Activated T-cell treated with anti-CD3 and anti-CD28 coated beads, Interleukin-2, amount 50 U/mL, for 72 hours (primary cell): ENCODE data around the gene PLCL1. TPM values are rescaled to one million over a fixed set of nuclear protein-coding genes. Genes with fewer than 3 reads are reported as not detected.

ENCODE experiments used
- ATAC-seq, 2 donors: fragments of 150-1000 bp; cut with Tn5 transposase; replicated peaks in 1 of 2; 2 replicates each; pipeline ENCODE4 v1.10.0; 2021; ENCODE audit warnings: moderate library complexity in 2 of 2, mild to moderate bottlenecking in 1 of 2
- DNase-seq, 2 donors: peaks; one replicate each; pipeline ENCODE4 v3.0.0; 2021 to 2022; ENCODE audit warnings: mixed read lengths in 1 of 2
- H3K27ac Mint-ChIP-seq: one replicate; pipeline ENCODE4 v1.8.0; 2022; ENCODE audit warnings: mild to moderate bottlenecking, moderate library complexity, mixed read lengths
- H3K27me3 Mint-ChIP-seq: one replicate; pipeline ENCODE4 v1.8.0; 2022; ENCODE audit warnings: low read depth, mixed read lengths
- H3K36me3 Mint-ChIP-seq, 2 donors: one replicate each; pipeline ENCODE4 v1.8.0; 2022; ENCODE audit warnings: mixed read lengths in 2 of 2, mild to moderate bottlenecking in 1 of 2; ENCODE audit not compliant: insufficient read depth in 2 of 2
- H3K4me1 Mint-ChIP-seq: one replicate; pipeline ENCODE4 v1.8.0; 2022; ENCODE audit warnings: low read depth, mixed read lengths
- H3K4me3 Mint-ChIP-seq, 2 donors: one replicate each; pipeline ENCODE4 v1.8.0; 2022; ENCODE audit warnings: mild to moderate bottlenecking in 2 of 2, mixed read lengths in 2 of 2, moderate library complexity in 2 of 2
- H3K9me3 Mint-ChIP-seq, 2 donors: one replicate each; pipeline ENCODE4 v1.8.0; 2022; ENCODE audit warnings: mixed read lengths in 2 of 2
- total RNA-seq, 2 donors: library from RNA; stranded (reverse); gene quantifications; one replicate each; pipeline ENCODE4 v1.2.3, GENCODE V29; 2022

The PLCL1 gene
- total RNA-seq, 2 donors from 2014 or later: 2.8 to 3.6 TPM

- ATAC-seq (no peak), DNase-seq (no peak)
- peak overlapping the region; percentile 71 to 82 for H3K4me3 Mint-ChIP-seq
- H3K27ac Mint-ChIP-seq: peak overlapping the region; percentile 97
- H3K4me1 Mint-ChIP-seq: peaks cover 74% of the 10 kb centered on the region
- H3K9me3 Mint-ChIP-seq: no peaks in the 10 kb centered on the region
- H3K36me3 Mint-ChIP-seq: no peaks in the 10 kb centered on the region
- no peaks in the 10 kb centered on the region for H3K27me3 Mint-ChIP-seq
Measured at GRCh38 chr2:197848602-197849001, 44.2 kb downstream of the PLCL1 start.

GRCh38 chr2:197850882-197851450 is 46.6 kb downstream of the PLCL1 start:
- Mint-ChIP-seq H3K4me1 (peaks cover 61% of the 10 kb centered on the region), H3K27ac (no peak overlapping the region), H3K27me3 (no peaks in the 10 kb centered on the region), H3K4me3 (no peak overlapping the region), H3K9me3 (no peaks in the 10 kb centered on the region), H3K36me3 (no peaks in the 10 kb centered on the region)
- ATAC-seq (no peak), DNase-seq (no peak)

DNA sequence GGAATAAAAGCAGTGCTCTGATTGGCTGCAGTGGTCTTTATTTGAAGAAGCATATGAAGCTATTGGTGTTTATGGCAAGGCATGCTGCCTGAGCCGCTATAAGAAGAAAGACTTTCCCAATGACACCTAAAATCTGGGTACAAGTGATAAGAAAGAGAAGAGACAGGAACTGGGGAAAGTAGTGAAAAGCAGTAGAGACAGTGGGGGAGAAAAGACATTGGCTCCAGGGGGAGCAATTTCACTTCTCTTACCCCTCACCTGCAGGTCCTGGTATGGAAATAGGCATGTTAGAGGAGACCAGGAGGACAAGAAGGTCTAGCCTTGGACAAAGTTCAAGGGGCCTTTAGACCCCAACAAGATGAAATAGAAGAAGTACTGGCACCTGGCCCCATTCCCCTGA is 47.1 kb downstream of the PLCL1 start:
- H3K9me3 Mint-ChIP-seq: no peaks in the 10 kb centered on the region
- H3K27me3 Mint-ChIP-seq: no peaks in the 10 kb centered on the region
- H3K36me3 Mint-ChIP-seq: no peaks in the 10 kb centered on the region
- no peak for DNase-seq
- no peak overlapping the region for H3K27ac Mint-ChIP-seq
- ATAC-seq: peak in 1 of 2 donors; percentile 50
- peaks cover 57% of the 10 kb centered on the region for H3K4me1 Mint-ChIP-seq
- H3K4me3 Mint-ChIP-seq: no peak overlapping the region

DNA sequence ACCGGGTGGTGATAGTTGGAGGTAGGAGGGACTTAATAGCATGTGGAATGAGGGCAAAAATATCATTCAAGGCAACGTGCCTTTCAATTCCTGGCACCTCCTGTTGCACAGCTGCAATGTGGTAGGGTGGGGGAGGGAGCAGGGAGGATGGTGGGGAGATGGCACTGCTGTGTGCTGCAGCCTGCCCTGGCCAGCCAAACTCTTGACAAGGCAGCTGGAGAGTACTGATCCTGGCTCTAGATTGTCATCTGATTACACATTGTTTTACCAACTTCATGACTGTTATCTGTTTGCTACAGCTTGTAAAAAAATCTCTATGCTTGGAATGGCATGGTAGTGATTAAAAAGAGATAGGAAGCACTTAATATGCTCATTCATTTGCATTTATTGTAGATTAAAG is 47.7 kb downstream of the PLCL1 start:
- Mint-ChIP-seq H3K36me3 (no peaks in the 10 kb centered on the region), H3K27me3 (no peaks in the 10 kb centered on the region), H3K4me1 (peaks cover 50% of the 10 kb centered on the region), H3K9me3 (no peaks in the 10 kb centered on the region), H3K27ac (no peak overlapping the region), H3K4me3 (no peak overlapping the region)
- no peak for ATAC-seq
- DNase-seq: no peak

GRCh38 chr2:197853549-197853948 is 49.2 kb downstream of the PLCL1 start:
- ATAC-seq (no peak), DNase-seq (no peak)
- H3K4me1 Mint-ChIP-seq: peaks cover 36% of the 10 kb centered on the region
- no peaks in the 10 kb centered on the region for H3K9me3 Mint-ChIP-seq
- H3K36me3 Mint-ChIP-seq: peaks cover 0 to 8% of the 10 kb centered on the region in 2 donors
- no peak overlapping the region for H3K27ac Mint-ChIP-seq
- no peaks in the 10 kb centered on the region for H3K27me3 Mint-ChIP-seq
- no peak overlapping the region for H3K4me3 Mint-ChIP-seq

GRCh38 chr2:197857476-197858107 is 53.2 kb downstream of the PLCL1 start:
- H3K4me1 Mint-ChIP-seq: peaks cover 8% of the 10 kb centered on the region
- no peak for ATAC-seq
- H3K36me3 Mint-ChIP-seq: peaks cover 4 to 14% of the 10 kb centered on the region in 2 donors
- no peaks in the 10 kb centered on the region for H3K9me3 Mint-ChIP-seq
- no peak for DNase-seq
- H3K27ac Mint-ChIP-seq: no peak overlapping the region
- no peak overlapping the region for H3K4me3 Mint-ChIP-seq
- no peaks in the 10 kb centered on the region for H3K27me3 Mint-ChIP-seq

GRCh38 chr2:197858607-197859140 is 54.3 kb downstream of the PLCL1 start:
- Mint-ChIP-seq H3K27me3 (no peaks in the 10 kb centered on the region), H3K36me3 (peaks cover 4 to 14% of the 10 kb centered on the region in 2 donors), H3K4me1 (peaks cover 15% of the 10 kb centered on the region), H3K4me3 (no peak overlapping the region), H3K27ac (no peak overlapping the region), H3K9me3 (no peaks in the 10 kb centered on the region)
- ATAC-seq (no peak), DNase-seq (no peak)

GRCh38 chr2:197862246-197862955 is 58.0 kb downstream of the PLCL1 start:
- Mint-ChIP-seq H3K9me3 (no peaks in the 10 kb centered on the region), H3K27ac (no peak overlapping the region), H3K4me3 (no peak overlapping the region), H3K36me3 (peaks cover 4 to 13% of the 10 kb centered on the region in 2 donors), H3K27me3 (no peaks in the 10 kb centered on the region), H3K4me1 (peaks cover 25% of the 10 kb centered on the region)
- ATAC-seq: no peak
- no peak for DNase-seq

DNA sequence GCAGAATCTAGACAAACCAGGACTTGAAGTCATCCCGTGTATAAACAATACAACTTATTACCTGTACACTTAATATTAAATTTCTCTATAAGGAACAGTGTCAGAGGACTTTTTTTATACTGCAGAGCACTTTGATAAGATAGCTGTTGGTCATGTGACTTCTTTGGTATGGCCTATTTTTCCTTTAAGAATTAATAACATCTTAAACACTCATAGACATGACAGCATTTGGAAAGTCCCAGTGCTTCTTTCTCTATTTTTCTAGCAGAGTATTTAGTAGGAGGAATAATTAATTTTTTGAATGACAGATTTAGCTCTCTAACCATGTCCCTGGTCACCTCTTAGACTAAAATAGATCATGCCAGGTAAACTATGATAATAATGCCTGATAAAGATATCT is 59.4 kb downstream of the PLCL1 start:
- ATAC-seq: no peak

GRCh38 chr2:197866455-197866854 is 62.1 kb downstream of the PLCL1 start:
- ATAC-seq (no peak), DNase-seq (no peak)
- Mint-ChIP-seq H3K4me3 (no peak overlapping the region), H3K27me3 (no peaks in the 10 kb centered on the region), H3K27ac (no peak overlapping the region), H3K9me3 (no peaks in the 10 kb centered on the region), H3K36me3 (no peaks in the 10 kb centered on the region), H3K4me1 (peaks cover 62% of the 10 kb centered on the region)

More for the DNA sequence above, 59.4 kb downstream of the PLCL1 start:
- Mint-ChIP-seq H3K27ac (no peak overlapping the region), H3K4me3 (no peak overlapping the region), H3K4me1 (peaks cover 38% of the 10 kb centered on the region), H3K9me3 (no peaks in the 10 kb centered on the region), H3K27me3 (no peaks in the 10 kb centered on the region), H3K36me3 (peaks cover 3 to 5% of the 10 kb centered on the region in 2 donors)
- no peak for DNase-seq

DNA sequence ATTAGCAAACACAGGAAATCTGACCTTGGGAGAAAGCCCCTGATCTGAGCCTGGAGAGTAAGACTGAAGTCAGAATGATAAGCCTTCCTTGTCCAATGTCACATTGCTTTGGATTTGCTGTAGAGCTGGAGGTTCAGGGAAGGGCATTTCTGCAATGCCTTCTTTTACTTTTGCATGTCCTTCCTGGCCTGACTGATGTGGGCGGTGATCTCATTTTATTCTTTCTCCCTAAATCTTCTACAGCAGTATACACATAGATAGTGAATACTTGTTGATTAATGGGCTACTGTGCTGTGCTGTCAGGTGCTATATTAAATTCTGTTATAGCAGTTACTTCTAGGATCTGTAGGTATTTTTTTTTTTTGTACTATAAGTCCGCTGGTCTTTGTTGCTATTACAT is 62.6 kb downstream of the PLCL1 start:
- H3K9me3 Mint-ChIP-seq: no peaks in the 10 kb centered on the region
- H3K27ac Mint-ChIP-seq: no peak overlapping the region
- no peaks in the 10 kb centered on the region for H3K27me3 Mint-ChIP-seq
- no peak overlapping the region for H3K4me3 Mint-ChIP-seq
- ATAC-seq: no peak
- H3K36me3 Mint-ChIP-seq: no peaks in the 10 kb centered on the region
- H3K4me1 Mint-ChIP-seq: peaks cover 66% of the 10 kb centered on the region
- DNase-seq: no peak

DNA sequence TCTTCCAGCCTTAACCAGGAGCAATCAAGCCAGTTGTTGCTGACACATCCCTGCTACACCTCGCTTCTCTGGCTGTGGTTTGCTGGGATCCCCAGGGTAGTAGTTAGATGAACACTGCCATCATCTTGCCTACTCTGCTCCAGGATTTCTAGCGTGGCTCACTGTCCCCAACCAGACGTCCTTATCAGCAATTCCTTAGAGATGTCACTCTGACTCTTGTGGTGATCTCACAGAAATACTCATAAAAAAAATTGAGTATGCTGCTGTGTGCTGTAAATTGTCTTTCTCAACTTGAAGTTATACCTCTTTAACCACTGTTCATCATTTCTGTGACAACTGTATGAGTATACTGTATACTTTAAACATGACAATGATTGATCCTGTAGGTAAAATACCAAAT is 63.2 kb downstream of the PLCL1 start:
- peaks cover 66% of the 10 kb centered on the region for H3K4me1 Mint-ChIP-seq
- ATAC-seq: peak; percentile 39 to 70
- H3K4me3 Mint-ChIP-seq: no peak overlapping the region
- no peaks in the 10 kb centered on the region for H3K9me3 Mint-ChIP-seq
- DNase-seq: no peak
- no peak overlapping the region for H3K27ac Mint-ChIP-seq
- no peaks in the 10 kb centered on the region for H3K36me3 Mint-ChIP-seq
- H3K27me3 Mint-ChIP-seq: no peaks in the 10 kb centered on the region

DNA sequence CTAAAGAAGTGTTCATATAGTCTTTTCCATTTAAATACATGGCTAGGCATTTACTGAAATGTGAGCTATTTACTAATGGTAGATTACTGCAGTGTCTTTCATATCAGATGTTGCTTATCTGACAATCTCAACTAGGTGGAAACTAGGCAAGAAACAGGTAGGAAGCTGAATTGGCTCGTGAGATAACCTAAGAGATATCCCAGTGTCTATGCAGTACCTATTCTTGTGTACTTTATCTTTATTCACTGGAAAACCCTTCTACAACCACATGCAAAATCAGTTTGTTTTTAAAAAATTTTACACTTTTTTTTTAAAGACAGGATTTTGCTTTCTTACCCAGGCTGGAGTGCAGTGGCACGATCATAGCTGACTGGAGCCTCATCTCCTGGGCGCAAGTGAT is 63.8 kb downstream of the PLCL1 start:
- no peaks in the 10 kb centered on the region for H3K36me3 Mint-ChIP-seq
- DNase-seq (no peak), ATAC-seq (no peak)
- H3K4me1 Mint-ChIP-seq: peaks cover 66% of the 10 kb centered on the region
- H3K27ac Mint-ChIP-seq: no peak overlapping the region
- H3K4me3 Mint-ChIP-seq: peak overlapping the region in 1 of 2 donors; percentile 35
- no peaks in the 10 kb centered on the region for H3K9me3 Mint-ChIP-seq
- no peaks in the 10 kb centered on the region for H3K27me3 Mint-ChIP-seq
